GM19452 (cell line): Measurements from ENCODE around the gene CSAG3.

Experiments
- ATAC-seq: cut with Tn5 transposase; IDR thresholded peaks from one replicate; pipeline ENCODE4 v1.9.1; 2021; ENCODE audit not compliant: unreplicated experiment

The CSAG3 gene

DNA sequence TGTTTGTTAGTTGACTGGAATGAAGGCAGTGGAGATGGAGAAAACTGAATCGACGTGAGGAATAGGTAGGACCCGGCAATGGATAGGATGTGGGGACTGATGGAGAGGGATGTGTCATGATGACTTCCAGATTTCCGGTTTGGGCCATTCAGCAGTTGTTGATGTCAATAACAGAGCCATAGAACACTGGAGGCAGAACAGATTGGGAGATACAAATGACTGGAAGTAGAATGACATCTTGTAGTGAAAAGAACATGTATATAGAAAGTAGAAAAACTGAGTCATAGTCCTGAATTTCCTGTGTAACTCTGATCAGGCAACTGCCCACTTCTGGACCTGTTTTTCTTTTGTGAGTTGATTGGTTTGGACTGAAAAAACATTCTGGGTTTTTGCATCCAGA, 47.0 kb downstream of the CSAG3 start:
- no peak for ATAC-seq
